Ishikawa (cell line): ENCODE measurements around the gene CRYBA2.

Experiments used
- CEBPB ChIP-seq: IDR thresholded peaks from 2 replicates; pipeline ENCODE4 v1.6.1; 2012
- CREB1 ChIP-seq: IDR thresholded peaks from 2 replicates; pipeline ENCODE4 v1.6.1; 2012; ENCODE audit warnings: low read depth
- EGR1 ChIP-seq: IDR thresholded peaks from 2 replicates; pipeline ENCODE4 v1.6.1; 2012
- EP300 ChIP-seq: IDR thresholded peaks from 2 replicates; pipeline ENCODE4 v1.6.1; 2012; ENCODE audit warnings: borderline replicate concordance
- FOXM1 ChIP-seq: IDR thresholded peaks from 2 replicates; pipeline ENCODE4 v1.6.1; 2012; ENCODE audit warnings: low read depth, borderline replicate concordance
- MAX ChIP-seq: IDR thresholded peaks from 2 replicates; pipeline ENCODE4 v1.6.1; 2012
- NFIC ChIP-seq: IDR thresholded peaks from 2 replicates; pipeline ENCODE4 v1.6.1; 2012
- RAD21 ChIP-seq: IDR thresholded peaks from 2 replicates; pipeline ENCODE4 v1.6.1; 2012; ENCODE audit warnings: low read depth
- REST ChIP-seq: IDR thresholded peaks from 2 replicates; pipeline ENCODE4 v1.6.1; 2012; ENCODE audit warnings: low read depth, mild to moderate bottlenecking
- TAF1 ChIP-seq: IDR thresholded peaks from 2 replicates; pipeline ENCODE4 v1.6.1; 2012; ENCODE audit warnings: low read depth, mild to moderate bottlenecking
- TCF12 ChIP-seq: IDR thresholded peaks from 2 replicates; pipeline ENCODE4 v1.6.1; 2012; ENCODE audit warnings: low read depth
- USF1 ChIP-seq: IDR thresholded peaks from 2 replicates; pipeline ENCODE4 v1.6.1; 2012
- YY1 ChIP-seq: IDR thresholded peaks from 2 replicates; pipeline ENCODE4 v1.6.1; 2012; ENCODE audit warnings: low read depth
- ZBTB7A ChIP-seq: IDR thresholded peaks from 2 replicates; pipeline ENCODE4 v1.6.1; 2012; ENCODE audit warnings: low read depth

- TF ChIP-seq EP300 (no peak), USF1 (no peak), NFIC (no peak), MAX (no peak), REST (no peak), CEBPB (no peak), TAF1 (no peak), YY1 (no peak), FOXM1 (no peak), RAD21 (no peak), CREB1 (no peak), EGR1 (no peak), TCF12 (no peak), ZBTB7A (no peak)
Measured at GRCh38 chr2:218958276-218958675, 34.9 kb downstream of the CRYBA2 start.
